Gastroesophageal sphincter (tissue), 3 donors: ENCODE results near the gene POLN.

Experiments used
- POLR2A ChIP-seq, 2 donors: fragments of 450-650 bp; IDR thresholded peaks; one replicate each; pipeline ENCODE4 v1.6.1; 2017; ENCODE audit warnings: antibody characterized with exemption in 2 of 2, mild to moderate bottlenecking in 2 of 2, moderate library complexity in 1 of 2
- TF ChIP-seq, protein P1 (sequence below), 4 experiments: fragments of 200-600 bp in 2 of 4; fragments of 450-650 bp in 2 of 4; sonication (generic) in 1 of 4; IDR thresholded peaks; one replicate each; pipeline ENCODE4 v1.5.1; 2017 to 2019; ENCODE audit warnings: antibody characterized with exemption in 4 of 4, mild to moderate bottlenecking in 2 of 4, moderate library complexity in 2 of 4

DNA sequence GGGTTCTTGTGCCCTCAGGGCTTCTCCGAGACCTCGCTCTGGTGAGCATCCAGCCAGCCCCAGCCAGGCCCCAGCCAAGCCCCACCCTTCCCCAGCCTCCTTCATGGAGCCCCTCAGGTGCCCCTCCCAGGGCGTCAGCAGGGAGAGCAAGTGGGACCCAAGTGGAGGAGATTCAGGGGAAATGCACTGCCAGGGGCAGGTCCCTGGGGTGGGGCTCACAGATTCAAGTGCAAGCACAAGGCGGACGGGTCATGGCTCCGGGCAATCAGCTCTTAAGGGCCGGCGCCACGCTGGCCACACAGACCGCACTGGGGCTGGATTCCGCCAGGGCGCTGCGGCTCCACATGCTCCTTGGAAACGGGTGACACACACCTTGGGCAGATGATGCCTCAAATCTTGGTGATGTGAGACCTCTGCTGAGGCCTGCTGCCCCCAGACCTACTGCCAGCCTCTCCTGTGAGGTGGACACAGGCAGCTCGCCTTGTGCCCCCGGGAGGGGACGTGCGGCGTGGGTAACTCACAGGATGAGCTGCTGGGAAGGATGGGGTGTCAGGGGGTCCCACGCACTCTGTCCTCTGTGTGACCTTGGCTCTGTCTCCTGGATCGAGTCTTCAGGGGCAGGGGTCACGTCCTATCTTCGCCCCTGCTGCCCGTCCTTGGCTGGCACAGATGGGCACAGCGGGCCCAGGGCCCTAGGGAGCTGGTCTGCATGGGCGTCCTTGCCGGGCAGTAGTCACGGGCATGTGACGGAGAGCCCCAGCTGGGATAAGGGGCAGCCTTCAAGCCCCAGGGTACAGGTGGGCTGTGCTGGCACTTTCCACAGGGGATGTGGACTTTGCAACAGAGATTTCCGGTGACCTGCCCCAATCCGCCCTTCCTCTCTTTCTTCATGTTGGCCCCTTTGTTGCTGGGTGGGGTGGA is 165.7 kb downstream of the POLN start:
- TF ChIP-seq, protein P1, sequence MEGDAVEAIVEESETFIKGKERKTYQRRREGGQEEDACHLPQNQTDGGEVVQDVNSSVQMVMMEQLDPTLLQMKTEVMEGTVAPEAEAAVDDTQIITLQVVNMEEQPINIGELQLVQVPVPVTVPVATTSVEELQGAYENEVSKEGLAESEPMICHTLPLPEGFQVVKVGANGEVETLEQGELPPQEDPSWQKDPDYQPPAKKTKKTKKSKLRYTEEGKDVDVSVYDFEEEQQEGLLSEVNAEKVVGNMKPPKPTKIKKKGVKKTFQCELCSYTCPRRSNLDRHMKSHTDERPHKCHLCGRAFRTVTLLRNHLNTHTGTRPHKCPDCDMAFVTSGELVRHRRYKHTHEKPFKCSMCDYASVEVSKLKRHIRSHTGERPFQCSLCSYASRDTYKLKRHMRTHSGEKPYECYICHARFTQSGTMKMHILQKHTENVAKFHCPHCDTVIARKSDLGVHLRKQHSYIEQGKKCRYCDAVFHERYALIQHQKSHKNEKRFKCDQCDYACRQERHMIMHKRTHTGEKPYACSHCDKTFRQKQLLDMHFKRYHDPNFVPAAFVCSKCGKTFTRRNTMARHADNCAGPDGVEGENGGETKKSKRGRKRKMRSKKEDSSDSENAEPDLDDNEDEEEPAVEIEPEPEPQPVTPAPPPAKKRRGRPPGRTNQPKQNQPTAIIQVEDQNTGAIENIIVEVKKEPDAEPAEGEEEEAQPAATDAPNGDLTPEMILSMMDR (IDR thresholded peaks at IDR 0.05): no peak
- TF ChIP-seq POLR2A (IDR thresholded peaks at IDR 0.05): no peak
